Inferior parietal cortex (tissue), 1 donor: ENCODE results near the gene CARMIL3.
A peak's percentile ranks its signal among the peaks of the same experiment; 100 is the strongest.
"Not testable (repeated sequence)": the region's sequence is repeated elsewhere in the genome, so short reads cannot be mapped to it uniquely, and the experiment has no call there.

Experiments used
- DNase-seq: peaks from one replicate; pipeline ENCODE4 v3.0.0-alpha.2; 2016; ENCODE audit errors: extremely low spot score

The CARMIL3 gene

DNA sequence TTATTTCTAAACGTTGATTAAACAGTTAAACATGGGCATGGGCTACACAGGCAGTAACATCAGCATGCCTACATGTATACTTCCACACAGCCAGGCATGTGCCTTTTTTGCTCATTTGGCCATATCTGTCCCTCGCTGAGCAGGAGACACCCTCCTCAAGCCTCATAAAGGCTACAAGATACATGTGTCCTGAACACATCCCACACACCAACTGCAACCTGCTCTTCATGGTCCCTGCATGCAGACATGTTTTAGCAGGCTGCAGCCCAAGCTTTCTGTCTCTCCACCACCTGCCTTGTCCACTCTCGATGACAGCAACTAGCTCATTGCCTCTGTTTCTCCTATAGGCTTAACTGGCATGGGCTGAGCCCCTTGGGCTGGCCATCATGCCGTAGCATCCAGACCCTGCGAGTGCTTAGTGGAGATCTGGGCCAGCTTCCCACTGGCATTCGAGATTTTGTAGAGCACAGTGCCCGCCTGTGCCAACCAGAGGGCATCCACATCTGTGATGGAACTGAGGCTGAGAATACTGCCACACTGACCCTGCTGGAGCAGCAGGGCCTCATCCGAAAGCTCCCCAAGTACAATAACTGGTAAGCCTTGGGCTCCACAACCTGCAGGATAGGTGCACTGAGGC, 44.9 kb downstream of the CARMIL3 start:
- no peak for DNase-seq

DNA sequence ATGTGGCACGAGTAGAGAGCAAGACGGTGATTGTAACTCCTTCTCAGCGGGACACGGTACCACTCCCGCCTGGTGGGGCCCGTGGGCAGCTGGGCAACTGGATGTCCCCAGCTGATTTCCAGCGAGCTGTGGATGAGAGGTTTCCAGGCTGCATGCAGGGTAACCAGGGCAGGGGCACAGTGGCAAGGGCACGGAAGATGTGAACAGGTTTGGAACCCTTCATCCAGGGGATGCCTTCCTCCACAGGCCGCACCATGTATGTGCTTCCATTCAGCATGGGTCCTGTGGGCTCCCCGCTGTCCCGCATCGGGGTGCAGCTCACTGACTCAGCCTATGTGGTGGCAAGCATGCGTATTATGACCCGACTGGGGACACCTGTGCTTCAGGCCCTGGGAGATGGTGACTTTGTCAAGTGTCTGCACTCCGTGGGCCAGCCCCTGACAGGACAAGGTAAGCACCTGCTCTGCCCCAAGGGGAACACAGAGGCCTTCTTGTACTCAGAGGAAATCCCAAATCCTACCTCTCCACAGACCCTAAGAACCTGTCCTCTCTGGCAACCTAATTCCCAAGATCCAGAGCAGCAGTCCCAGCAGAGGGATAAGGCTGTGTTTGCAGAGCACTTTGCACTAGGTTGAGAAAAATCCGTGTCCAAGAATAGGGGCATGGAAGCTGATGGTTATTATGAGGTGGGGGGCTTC, 46.6 kb downstream of the CARMIL3 start:
- DNase-seq = no peak

DNA sequence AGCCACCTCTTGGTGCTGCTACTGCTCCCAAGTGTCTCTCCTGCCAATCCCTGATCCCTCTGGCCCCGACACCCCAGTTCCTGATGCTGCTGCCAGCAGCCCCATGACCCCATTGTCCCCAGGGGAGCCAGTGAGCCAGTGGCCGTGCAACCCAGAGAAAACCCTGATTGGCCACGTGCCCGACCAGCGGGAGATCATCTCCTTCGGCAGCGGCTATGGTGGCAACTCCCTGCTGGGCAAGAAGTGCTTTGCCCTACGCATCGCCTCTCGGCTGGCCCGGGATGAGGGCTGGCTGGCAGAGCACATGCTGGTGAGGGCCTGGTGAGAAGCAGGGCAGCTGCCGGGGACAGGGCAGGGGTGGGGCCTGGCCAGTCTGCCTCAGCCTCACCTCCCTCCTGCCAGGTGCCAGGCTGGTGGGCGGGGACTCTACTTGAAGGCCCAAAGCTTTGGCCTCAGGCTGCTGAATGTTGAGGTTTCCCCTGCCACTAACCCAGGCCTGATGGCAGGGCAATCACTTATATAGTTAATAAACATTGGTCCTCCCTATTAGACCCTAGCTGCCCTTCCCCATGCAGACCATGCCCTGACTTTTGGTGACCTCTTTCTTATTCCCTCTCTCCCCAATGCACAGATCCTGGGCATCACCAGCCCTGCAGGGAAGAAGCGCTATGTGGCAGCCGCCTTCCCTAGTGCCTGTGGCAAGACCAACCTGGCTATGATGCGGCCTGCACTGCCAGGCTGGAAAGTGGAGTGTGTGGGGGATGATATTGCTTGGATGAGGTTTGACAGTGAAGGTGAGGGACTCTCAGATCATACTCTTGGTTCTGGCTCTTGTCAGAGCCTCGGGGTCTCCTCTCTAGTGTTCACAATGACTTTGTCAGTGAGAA, 47.4 kb downstream of the CARMIL3 start:
- DNase-seq = no peak

DNA sequence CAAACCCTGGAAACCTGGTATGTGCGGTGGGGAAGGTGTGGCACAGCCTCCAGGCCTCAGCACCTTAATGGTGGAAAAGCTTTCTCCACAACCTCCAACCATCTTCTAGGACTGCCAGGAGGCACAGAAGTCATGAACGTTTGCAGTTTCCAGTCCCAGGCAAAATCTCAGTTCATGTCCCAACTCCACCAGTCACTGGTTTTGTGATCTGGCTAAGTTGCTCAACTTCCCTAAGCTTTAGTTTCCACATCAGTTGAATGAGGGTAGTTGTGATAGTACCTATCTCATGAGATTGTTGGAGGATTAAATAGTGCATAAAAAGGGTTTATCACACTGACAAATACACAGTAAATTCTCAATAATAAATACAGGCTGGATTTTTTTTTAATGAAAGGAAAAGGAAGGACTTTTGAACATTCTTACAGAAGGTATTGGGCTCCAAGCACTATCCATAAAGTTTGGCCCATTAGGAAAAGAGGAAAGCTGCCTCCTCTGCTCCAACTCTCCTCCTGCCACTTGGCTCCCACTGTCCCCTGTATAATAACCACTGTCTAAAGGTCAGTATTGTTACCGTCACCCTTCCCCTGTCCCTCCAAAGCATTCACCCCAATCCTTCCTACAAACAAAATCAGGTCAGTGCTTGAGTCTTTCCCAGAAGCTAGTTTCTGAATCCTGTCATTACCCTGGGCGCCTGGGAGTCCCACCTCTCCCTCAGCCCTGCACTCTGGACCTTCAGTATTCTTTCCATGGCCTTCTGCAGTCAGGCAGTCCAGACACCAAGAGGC, 48.6 kb downstream of the CARMIL3 start:
- no peak for DNase-seq

DNA sequence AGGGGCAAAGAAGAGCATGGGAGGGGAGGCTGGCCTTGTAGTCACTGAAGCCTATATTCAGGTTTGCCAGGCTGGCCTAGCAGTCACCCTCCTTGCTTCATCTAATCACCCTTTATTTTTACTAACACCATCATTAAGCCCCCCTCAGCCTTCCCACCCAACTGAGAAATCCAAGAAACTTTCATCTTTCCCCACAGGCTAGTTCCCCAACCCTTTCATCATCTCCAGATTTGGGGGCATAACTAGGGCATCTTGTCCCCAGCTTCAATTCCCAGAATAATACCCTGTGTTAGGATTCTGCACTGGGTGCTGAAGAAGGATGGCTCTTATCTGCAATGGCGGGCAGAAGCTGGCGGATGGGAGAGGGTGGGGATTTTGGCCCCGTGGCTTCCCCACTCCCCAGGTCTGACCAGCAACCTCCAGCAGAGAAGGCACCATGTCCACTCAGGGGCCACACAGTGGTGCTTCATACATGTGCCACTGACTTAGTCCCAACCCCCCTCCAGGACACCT, 49.2 kb downstream of the CARMIL3 start:
- no peak for DNase-seq

DNA sequence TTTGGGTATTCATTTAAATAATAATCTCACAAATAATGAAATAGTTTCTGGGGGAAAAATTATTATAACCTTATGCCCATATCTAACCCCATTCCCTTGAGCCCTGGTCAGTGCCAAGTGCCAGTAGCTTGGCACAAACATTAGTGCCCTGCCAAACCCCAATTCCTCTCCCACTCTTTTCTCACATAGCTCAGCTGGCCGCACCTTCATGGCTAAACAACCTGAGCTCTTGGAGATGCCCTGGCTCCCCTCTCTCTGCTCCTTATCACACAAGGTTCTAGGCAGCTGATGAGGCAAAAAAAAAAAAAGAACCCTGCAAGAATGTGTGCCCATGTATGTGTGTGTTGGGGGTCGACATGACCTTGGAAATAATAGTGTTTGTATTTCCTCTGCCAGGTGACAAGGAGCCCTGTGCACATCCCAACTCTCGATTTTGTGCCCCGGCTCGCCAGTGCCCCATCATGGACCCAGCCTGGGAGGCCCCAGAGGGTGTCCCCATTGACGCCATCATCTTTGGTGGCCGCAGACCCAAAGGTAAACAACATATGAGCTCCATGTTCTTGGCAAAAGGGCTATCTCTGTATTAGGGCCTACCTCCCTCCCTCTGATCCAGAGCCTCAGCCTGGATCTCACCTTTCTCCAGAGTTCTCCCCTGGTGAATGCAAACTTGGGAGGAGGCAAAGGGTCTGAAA, 50.7 kb downstream of the CARMIL3 start:
- no peak for DNase-seq

DNA sequence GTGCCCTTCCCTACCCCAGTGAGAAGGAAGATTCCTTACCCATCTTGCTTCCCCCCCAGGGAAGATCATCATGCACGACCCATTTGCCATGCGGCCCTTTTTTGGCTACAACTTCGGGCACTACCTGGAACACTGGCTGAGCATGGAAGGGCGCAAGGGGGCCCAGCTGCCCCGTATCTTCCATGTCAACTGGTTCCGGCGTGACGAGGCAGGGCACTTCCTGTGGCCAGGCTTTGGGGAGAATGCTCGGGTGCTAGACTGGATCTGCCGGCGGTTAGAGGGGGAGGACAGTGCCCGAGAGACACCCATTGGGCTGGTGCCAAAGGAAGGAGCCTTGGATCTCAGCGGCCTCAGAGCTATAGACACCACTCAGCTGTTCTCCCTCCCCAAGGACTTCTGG, 51.6 kb downstream of the CARMIL3 start:
- DNase-seq = no peak

DNA sequence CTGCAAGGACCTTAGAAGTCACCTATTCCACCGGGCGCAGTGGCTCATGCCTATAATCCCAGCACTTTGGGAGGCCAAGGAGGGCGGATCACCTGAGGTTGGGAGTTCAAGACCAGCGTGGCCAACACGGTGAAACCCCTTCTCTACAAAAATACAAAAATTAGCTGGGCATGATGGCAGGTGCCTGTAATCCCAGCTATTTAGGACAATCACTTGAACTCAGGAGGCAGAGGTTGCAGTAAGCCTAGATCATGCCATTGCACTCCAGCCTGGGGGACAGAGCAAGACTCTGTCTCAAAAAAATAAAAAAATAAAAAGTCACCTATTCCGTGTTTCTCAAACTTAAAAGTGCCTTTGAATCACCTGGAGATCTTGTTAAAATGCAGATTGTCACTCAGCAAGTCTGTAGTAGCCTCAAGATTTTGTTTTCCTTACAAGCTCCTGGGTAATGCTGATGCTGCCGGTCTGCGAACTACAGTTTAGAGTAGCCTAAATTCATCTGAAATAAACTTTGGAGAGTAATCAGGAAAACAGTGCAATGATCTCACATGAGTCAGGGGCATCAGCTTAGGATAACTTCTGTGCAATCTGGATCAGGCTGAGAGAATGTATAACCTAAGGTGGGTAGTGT, 53.9 kb downstream of the CARMIL3 start:
- DNase-seq = not testable (repeated sequence)

DNA sequence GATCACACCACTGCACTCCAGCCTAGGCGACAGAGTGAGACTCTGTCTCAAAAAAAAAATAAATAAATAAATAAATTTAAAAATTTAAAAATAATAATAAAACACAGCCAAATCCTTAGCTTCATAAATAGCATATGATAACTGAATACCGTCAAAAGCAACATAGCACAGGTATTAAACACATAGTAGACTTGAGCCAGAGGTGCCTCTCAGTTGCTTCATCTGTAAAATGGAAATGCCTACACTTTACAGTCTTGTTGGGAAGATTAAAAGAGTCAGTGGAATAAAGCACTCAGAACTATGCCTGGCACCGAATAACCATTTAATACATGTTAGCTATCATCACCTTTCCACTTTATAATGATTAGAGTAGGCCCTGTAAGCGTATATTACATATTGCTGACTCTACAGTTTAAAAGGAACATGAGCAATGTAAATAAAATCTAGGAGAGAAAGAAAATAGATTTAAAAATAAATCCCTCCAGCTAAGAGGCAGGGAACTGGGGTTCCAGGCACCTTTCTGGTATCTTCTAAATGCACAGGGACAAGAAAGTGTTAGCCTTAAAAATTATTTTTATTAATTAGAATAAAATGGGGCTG, 55.0 kb downstream of the CARMIL3 start:
- DNase-seq = no peak

DNA sequence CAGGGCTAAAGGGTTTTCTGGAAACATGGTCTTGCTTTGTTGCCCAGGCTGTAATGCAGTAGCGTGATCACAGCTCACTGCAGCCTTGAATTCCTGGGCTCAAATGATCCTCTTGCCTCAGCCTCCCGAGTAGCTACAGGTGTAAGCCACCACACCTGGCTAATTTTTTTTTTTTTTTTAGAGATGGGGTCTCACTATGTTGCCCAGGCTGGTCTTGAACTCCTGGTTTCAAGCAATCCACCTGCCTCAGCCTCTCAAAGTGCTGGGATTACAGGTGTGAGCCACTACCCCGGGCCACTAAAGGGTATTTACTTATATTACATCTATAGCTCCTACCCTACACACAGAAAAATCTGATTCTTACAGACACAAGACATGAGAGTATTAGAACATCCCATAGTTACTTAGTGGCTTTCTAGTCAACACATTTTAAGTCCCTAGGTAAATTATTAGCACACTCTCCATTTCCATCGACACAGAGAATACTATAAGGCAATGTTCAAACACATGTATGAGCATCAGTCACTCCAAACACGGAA, 56.6 kb downstream of the CARMIL3 start:
- DNase-seq = no peak

DNA sequence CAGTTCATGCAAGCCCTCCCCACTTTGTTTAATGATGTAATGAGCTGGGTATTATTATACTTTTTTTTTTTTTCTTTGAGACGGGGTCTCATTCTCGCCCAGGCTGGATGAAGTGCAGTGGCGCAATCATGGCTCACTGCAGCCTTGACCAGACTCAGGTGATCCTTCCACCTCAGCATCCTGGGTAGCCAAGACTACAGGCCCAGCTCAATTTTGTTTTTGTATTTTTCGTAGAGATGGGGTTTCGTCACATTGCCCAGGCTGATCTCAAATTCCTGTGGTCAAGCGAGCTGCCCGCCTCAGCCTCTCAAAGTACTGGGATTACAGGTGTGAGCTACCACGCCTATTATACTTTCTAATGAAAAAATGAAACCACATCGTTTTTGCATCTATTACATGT, 58.3 kb downstream of the CARMIL3 start:
- no peak for DNase-seq

DNA sequence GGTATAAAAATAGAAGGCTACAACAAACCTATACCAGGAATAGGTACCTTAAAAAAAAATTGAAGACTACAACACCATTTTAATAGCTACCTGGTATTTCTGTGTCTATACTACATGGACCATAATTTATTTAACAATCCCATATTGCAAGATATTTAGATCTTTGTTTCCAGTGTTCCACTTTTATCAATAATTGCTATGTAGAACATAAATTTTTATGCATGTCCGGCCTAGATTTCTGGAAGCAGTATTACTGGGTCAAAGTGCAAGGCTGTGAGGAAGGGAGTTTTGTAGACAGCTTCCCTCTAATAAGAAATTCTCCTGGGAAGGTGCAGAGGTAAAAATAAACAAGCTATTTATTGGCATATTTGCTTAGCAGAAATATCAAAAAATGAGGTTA, 58.7 kb downstream of the CARMIL3 start:
- no peak for DNase-seq

DNA sequence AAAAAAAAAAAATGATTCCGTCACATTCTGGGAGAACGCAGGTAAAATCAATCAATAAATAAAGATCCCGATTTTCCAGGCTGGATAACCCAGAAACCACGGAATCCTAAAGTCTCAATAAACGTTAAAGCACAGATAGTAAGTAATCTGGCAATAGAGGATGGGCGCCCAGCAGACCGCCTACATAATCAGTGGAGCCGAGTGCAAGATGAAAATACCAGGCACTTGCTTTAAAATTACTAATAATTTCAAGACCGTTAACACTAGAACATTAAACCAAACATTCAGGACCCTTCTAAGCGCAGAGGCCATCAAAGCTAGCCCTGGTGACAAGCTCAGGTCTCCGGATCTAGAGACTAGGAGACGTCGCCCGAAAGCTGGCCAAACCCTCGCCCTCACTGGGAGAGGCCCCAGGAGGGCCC, 61.6 kb downstream of the CARMIL3 start:
- no peak for DNase-seq

DNA sequence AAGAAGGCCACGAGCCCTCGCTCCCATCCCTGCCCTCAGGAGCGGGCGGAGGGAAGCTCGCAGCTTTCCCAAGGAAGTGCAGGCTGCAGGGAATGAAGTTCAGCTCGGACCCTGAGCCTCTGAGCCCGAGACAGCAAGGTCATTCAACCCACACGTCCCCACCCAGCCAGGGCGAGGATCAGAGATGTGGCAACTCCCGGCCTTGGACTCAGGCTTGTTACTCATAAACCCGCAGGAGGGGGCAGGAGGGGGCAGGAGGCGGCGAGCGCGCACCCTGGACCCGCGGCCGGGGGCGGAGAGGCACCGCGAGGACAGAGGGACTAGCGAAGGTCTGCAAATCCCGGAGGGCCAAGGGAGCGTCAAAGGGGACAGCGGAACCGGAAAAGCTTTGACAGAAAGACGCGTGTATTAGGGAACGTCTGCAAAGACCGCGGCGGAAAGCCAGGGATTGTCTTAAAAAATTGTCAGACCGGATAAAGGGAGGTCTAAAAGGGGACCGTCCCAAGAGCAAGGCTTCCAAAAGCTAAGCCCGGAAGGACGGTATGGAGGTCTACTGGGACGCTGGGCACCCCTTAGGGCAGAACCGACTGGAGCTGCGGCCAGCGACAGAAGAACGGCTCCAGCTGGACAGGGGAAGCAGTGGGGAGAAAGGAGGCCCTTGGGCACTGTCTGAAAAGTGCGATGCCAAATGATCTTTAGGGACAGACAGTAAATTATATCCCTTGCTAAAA, 62.2 kb downstream of the CARMIL3 start:
- DNase-seq = peak; percentile 89

DNA sequence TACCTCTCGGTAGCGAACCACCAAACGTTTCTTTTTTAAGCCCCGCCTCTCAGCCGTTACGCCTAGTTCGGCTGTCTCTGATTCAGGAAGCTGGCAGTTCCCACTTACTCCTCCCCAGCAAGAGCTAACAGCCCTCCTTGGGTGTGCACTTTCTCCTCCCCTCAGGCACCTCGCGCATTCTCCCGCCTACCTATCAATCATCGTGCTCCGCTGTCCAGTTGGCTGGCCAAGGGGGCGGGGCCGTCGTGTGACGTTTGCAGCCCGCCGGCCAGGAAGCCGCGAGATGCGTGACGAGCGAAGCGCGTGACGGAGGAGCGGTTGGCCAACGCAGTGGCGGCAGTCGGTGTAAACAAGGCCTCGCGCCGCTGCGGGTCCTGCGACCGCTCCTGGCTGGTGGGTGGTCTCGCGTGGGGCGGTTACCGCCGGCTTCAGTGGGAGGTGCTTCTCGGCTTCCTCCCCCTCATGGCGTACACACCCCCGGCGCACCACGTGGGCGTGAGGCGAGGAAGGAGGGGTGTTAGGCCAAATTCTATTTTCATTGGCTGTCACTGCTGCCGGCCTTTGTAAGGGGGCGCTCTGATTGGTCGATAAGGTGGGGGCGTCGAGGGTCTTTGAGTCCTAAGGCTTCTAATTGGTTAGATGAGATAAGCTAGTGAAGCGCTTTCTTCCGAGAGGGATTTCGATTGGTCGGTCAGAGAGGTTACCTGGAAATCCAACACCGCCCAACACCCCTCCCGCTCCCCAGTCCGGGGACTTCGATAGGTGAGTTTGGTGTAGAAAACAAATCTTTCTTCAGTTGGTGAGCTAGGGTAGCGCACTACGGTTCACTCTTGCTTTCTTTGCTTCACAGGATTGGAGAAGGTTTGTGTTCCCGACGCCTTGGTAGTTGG, 63.0 kb downstream of the CARMIL3 start, which contains the start of the genes DCAF11 and NRL:
TSS of gene DCAF11 (plus strand) at position 246 of the 890 bp plus-strand sequence. CDS start 818 bp downstream, outside the sequence.
TSS of gene NRL (minus strand) at position 418 of the 890 bp plus-strand sequence. CDS start 32,101 bp downstream, outside the sequence.
- DNase-seq = peak; percentile 98

DNA sequence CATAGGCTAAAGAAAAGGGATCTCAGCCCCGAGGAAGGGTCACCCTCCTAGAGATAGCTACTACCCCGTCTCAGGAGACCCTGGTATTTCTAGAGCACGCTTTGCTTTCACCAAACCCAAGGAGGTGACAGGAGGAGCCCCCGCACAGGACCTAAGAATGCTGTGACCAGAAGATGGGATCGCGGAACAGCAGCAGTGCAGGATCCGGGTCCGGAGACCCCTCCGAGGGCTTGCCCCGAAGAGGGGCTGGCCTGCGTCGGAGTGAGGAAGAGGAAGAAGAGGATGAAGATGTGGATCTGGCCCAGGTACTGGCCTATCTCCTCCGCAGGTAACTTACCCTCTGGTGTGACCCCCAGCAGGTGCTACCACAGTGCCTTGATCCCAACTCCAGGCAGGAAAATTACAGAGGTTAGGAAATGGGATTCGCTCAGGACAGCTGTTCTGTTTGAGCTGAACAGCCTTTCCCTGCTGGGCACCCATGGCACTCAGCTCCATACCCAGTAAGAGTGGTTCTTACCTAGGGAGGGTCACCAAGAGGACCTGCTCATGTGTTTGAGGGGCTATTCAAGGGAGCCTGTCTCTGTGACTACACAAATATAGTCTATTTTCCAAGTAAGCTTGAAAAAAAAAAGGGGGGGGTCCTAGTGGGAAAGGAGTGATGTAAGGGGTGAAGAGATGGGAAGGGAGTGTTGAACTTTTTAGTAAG, 63.8 kb downstream of the CARMIL3 start:
- no peak for DNase-seq

DNA sequence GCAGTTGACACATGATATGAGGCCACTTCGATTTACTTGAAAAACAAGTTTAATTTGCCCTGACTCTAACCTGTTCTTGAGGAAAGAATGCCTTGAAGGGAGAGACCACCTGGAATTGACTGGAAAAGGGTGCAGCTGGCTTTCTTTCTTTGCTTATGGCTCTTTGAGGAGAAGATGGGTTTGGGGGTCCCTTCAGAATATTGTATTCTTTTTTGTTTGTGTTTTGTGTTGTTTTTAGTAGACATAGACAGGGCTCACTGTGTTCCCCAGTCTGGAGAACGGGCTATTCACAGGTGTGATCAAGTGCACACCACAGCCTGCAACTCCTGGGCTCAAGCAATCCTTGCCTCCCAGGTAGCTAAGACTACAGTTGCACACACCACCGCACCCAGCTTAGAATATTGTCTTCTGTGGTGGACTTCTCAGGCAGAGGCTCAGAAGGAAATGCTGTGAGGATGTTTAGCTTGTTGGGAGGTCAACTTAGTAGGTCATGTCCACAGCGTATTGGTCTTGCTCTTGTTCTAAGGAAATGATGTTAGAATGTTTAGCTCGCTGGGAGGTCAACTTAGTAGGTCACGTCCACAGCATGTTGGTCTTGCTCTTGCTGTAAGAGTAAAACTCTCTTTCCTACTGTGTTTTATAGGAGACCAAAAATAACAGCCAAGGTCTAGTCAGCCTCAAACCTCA, 64.5 kb downstream of the CARMIL3 start:
- no peak for DNase-seq
